Gastroesophageal sphincter (tissue), 3 donors: Measurements from ENCODE around the gene COL2A1.

Experiments used
- CTCF ChIP-seq, 4 experiments: fragments of 200-600 bp in 2 of 4; fragments of 450-650 bp in 2 of 4; sonication (generic) in 1 of 4; IDR thresholded peaks; one replicate each; pipeline ENCODE4 v1.5.1; 2017 to 2019; ENCODE audit warnings: antibody characterized with exemption in 4 of 4, mild to moderate bottlenecking in 2 of 4, moderate library complexity in 2 of 4
- EP300 ChIP-seq: sonication (generic); formaldehyde crosslinking; IDR thresholded peaks from one replicate; pipeline ENCODE4 v1.6.1; 2017; ENCODE audit warnings: antibody characterized with exemption, mild to moderate bottlenecking
- POLR2A ChIP-seq, 2 donors: fragments of 450-650 bp; IDR thresholded peaks; one replicate each; pipeline ENCODE4 v1.6.1; 2017; ENCODE audit warnings: antibody characterized with exemption in 2 of 2, mild to moderate bottlenecking in 2 of 2, moderate library complexity in 1 of 2
- POLR2AphosphoS5 ChIP-seq: sonication (generic); formaldehyde crosslinking; IDR thresholded peaks from one replicate; pipeline ENCODE4 v1.6.1; 2017; ENCODE audit warnings: antibody characterized with exemption

- TF ChIP-seq CTCF (IDR thresholded peaks at IDR 0.05) (peak in 1 of 4 experiments; percentile 40), POLR2AphosphoS5 (no peak), POLR2A (IDR thresholded peaks at IDR 0.05) (no peak), EP300 (no peak)
These were observed 62.2 kb downstream of the COL2A1 start for GRCh38 chr12:47941871-47942613.
